Mesenchymal stem cell (in vitro differentiated cells and primary cell): ENCODE results near the gene STIM1.

Experiments used
- DNase-seq: peaks from one replicate; pipeline ENCODE4 v3.0.0-alpha.2; 2013
- H2AFZ ChIP-seq: one replicate; pipeline ENCODE4 v1.6.1; 2013; ENCODE audit warnings: low read depth, mild to moderate bottlenecking, control low read depth, inconsistent platforms, low read length, moderate library complexity
- H2AK5ac ChIP-seq: 2 replicates; pipeline ENCODE4 v1.6.1; 2013; ENCODE audit warnings: low read length, moderate library complexity, mild to moderate bottlenecking, inconsistent platforms; ENCODE audit not compliant: severe bottlenecking
- H2BK120ac ChIP-seq: one replicate; pipeline ENCODE4 v1.6.1; 2013; ENCODE audit warnings: low read depth, mild to moderate bottlenecking, inconsistent platforms, low read length, moderate library complexity
- H2BK12ac ChIP-seq, 2 experiments: one replicate each; pipeline ENCODE4 v1.6.1; 2013; ENCODE audit warnings: inconsistent platforms in 2 of 2, low read length in 2 of 2, mild to moderate bottlenecking in 2 of 2, moderate library complexity in 2 of 2, control low read depth in 1 of 2
- H2BK15ac ChIP-seq: one replicate; pipeline ENCODE4 v1.6.1; 2013; ENCODE audit warnings: mild to moderate bottlenecking, low read depth, inconsistent platforms; ENCODE audit not compliant: poor library complexity, severe bottlenecking
- H2BK5ac ChIP-seq: 2 replicates; pipeline ENCODE4 v1.6.1; 2013; ENCODE audit warnings: low read depth, mild to moderate bottlenecking, low read length, control low read depth, inconsistent platforms; ENCODE audit not compliant: poor library complexity, severe bottlenecking
- H3K14ac ChIP-seq, 2 experiments: one replicate each; pipeline ENCODE4 v1.6.1; 2013; ENCODE audit warnings: inconsistent platforms in 2 of 2, low read length in 2 of 2, control low read depth in 1 of 2, mild to moderate bottlenecking in 1 of 2, moderate library complexity in 1 of 2
- H3K18ac ChIP-seq, 2 experiments: one replicate each; pipeline ENCODE4 v1.6.1; 2013; ENCODE audit warnings: inconsistent platforms in 2 of 2, low read length in 2 of 2, control low read depth in 1 of 2, low read depth in 1 of 2, mild to moderate bottlenecking in 1 of 2
- H3K23ac ChIP-seq, 2 experiments: one replicate each; pipeline ENCODE4 v1.6.1; 2013; ENCODE audit warnings: inconsistent platforms in 2 of 2, low read length in 2 of 2, mild to moderate bottlenecking in 2 of 2, moderate library complexity in 2 of 2, control low read depth in 1 of 2
- H3K27ac ChIP-seq: 2 replicates; pipeline ENCODE4 v1.5.1; 2013; ENCODE audit warnings: mild to moderate bottlenecking, moderate library complexity, low read length, control low read depth, inconsistent platforms; ENCODE audit not compliant: poor library complexity, severe bottlenecking
- H3K27me3 ChIP-seq, 2 experiments: 2 replicates each; pipeline versions ENCODE4 v1.6.1 to v1.7.0; 2013; ENCODE audit warnings: low read length in 2 of 2, mild to moderate bottlenecking in 2 of 2, moderate library complexity in 2 of 2, control low read depth in 1 of 2, inconsistent platforms in 1 of 2; ENCODE audit not compliant: control insufficient read depth in 1 of 2, insufficient read depth in 1 of 2
- H3K36me3 ChIP-seq, 2 experiments: 2 replicates each; pipeline versions ENCODE4 v1.6.1 to v1.7.0; 2013; ENCODE audit warnings: low read length in 2 of 2, control low read depth in 1 of 2, inconsistent platforms in 1 of 2, low read depth in 1 of 2, mild to moderate bottlenecking in 1 of 2; ENCODE audit not compliant: insufficient read depth in 2 of 2, control insufficient read depth in 1 of 2
- H3K4ac ChIP-seq, 2 experiments: one replicate each; pipeline ENCODE4 v1.6.1; 2013; ENCODE audit warnings: inconsistent platforms in 2 of 2, low read length in 2 of 2, mild to moderate bottlenecking in 2 of 2, moderate library complexity in 2 of 2, control low read depth in 1 of 2, low read depth in 1 of 2
- H3K4me1 ChIP-seq: 2 replicates; pipeline ENCODE4 v1.6.1; 2013; ENCODE audit warnings: low read depth, low read length, control low read depth; ENCODE audit not compliant: control insufficient read depth, insufficient read depth
- H3K4me2 ChIP-seq: 2 replicates; pipeline ENCODE4 v1.6.1; 2013; ENCODE audit warnings: low read length, mild to moderate bottlenecking, inconsistent platforms; ENCODE audit not compliant: poor library complexity, severe bottlenecking
- H3K4me3 ChIP-seq, 2 experiments: 2 replicates each; pipeline versions ENCODE4 v1.5.1 to v1.7.0; 2013; ENCODE audit warnings: low read length in 2 of 2, mild to moderate bottlenecking in 2 of 2, control low read depth in 1 of 2, low read depth in 1 of 2; ENCODE audit not compliant: insufficient read depth in 1 of 2
- H3K79me1 ChIP-seq: replicated peaks from 2 replicates; pipeline ENCODE4 v1.6.1; 2013; ENCODE audit warnings: mild to moderate bottlenecking, control low read depth, low read length, inconsistent platforms; ENCODE audit not compliant: poor library complexity, severe bottlenecking
- H3K9ac ChIP-seq: 2 replicates; pipeline ENCODE4 v1.7.0; 2013; ENCODE audit warnings: mild to moderate bottlenecking, low read length, moderate library complexity
- H3K9me3 ChIP-seq: 2 replicates; pipeline ENCODE4 v1.7.0; 2013; ENCODE audit warnings: mild to moderate bottlenecking, low read length; ENCODE audit not compliant: control insufficient read depth
- H4K8ac ChIP-seq: one replicate; pipeline ENCODE4 v1.6.1; 2013; ENCODE audit warnings: inconsistent platforms, mild to moderate bottlenecking, low read length, moderate library complexity
- H4K91ac ChIP-seq: one replicate; pipeline ENCODE4 v1.6.1; 2013; ENCODE audit warnings: mild to moderate bottlenecking, low read length, inconsistent platforms
- WGBS: methylation state at CpG from one replicate; pipeline ENCODE4 v1.1.7; 2013; ENCODE audit warnings: mixed read lengths; 5-methylcytosine and 5-hydroxymethylcytosine counted together

Gene STIM1

GRCh38 chr11:3957437-3957836, 102.0 kb downstream of the STIM1 start:
- no peak overlapping the region for H3K27ac ChIP-seq
- no peak overlapping the region for H3K9ac ChIP-seq
- H3K18ac ChIP-seq: no peak overlapping the region
- no peak overlapping the region for H3K4me2 ChIP-seq
- no peak overlapping the region for H2BK5ac ChIP-seq
- no peak overlapping the region for H3K4me3 ChIP-seq
- H3K79me1 ChIP-seq: peaks cover 18% of the 10 kb centered on the region
- no peak overlapping the region for H4K8ac ChIP-seq
- no peaks in the 10 kb centered on the region for H3K27me3 ChIP-seq
- no peak overlapping the region for H3K23ac ChIP-seq
- H3K9me3 ChIP-seq: no peaks in the 10 kb centered on the region
- no peaks in the 10 kb centered on the region for H3K36me3 ChIP-seq
- H3K14ac ChIP-seq: no peak overlapping the region
- H4K91ac ChIP-seq: no peak overlapping the region
- no peak overlapping the region for H2AFZ ChIP-seq
- H2BK12ac ChIP-seq: no peak overlapping the region
- H2BK120ac ChIP-seq: no peak overlapping the region
- H3K4me1 ChIP-seq: peaks cover 10% of the 10 kb centered on the region
- no peak overlapping the region for H2BK15ac ChIP-seq
- peak overlapping the region; percentile 4 for H2AK5ac ChIP-seq
- no peak for DNase-seq
- 67% methylated on average over 3 of the region's 3 CpGs for WGBS
- no peak overlapping the region for H3K4ac ChIP-seq

- Histone ChIP-seq H4K91ac (no peak overlapping the region), H2BK12ac (no peak overlapping the region), H2BK120ac (no peak overlapping the region), H3K27me3 (no peaks in the 10 kb centered on the region), H3K18ac (no peak overlapping the region), H3K4me2 (peak overlapping the region; percentile 10), H3K36me3 (no peaks in the 10 kb centered on the region), H3K27ac (peak overlapping the region; percentile 87), H2AK5ac (peak overlapping the region; percentile 90), H3K23ac (no peak overlapping the region), H3K4me3 (no peak overlapping the region), H2AFZ (no peak overlapping the region), H3K79me1 (peaks cover 17% of the 10 kb centered on the region), H3K14ac (no peak overlapping the region), H3K9me3 (no peaks in the 10 kb centered on the region), H3K9ac (no peak overlapping the region), H2BK15ac (no peak overlapping the region), H3K4me1 (peaks cover 10% of the 10 kb centered on the region), H2BK5ac (no peak overlapping the region), H3K4ac (no peak overlapping the region), H4K8ac (no peak overlapping the region)
- 80% methylated on average over 2 of the region's 2 CpGs for WGBS
- no peak for DNase-seq
Observed at GRCh38 chr11:3958281-3958680, 102.8 kb downstream of the STIM1 start.

- 69% methylated on average over 2 of the region's 5 CpGs for WGBS
- H3K27ac ChIP-seq: peak overlapping the region; percentile 87
- no peak overlapping the region for H2BK120ac ChIP-seq
- H4K8ac ChIP-seq: no peak overlapping the region
- H3K4me3 ChIP-seq: peak overlapping the region in 1 of 2 experiments; percentile 36
- no peak overlapping the region for H3K18ac ChIP-seq
- peak; percentile 41 for DNase-seq
- H2BK12ac ChIP-seq: no peak overlapping the region
- peak overlapping the region; percentile 22 for H3K9ac ChIP-seq
- no peaks in the 10 kb centered on the region for H3K9me3 ChIP-seq
- no peaks in the 10 kb centered on the region for H3K27me3 ChIP-seq
- H3K36me3 ChIP-seq: no peaks in the 10 kb centered on the region
- H2AFZ ChIP-seq: no peak overlapping the region
- H3K4me1 ChIP-seq: peaks cover 10% of the 10 kb centered on the region
- H4K91ac ChIP-seq: no peak overlapping the region
- H3K79me1 ChIP-seq: peaks cover 12% of the 10 kb centered on the region
- peak overlapping the region; percentile 37 for H3K4me2 ChIP-seq
- peak overlapping the region; percentile 92 for H2AK5ac ChIP-seq
- no peak overlapping the region for H3K14ac ChIP-seq
- peak overlapping the region; percentile 87 for H2BK5ac ChIP-seq
- H2BK15ac ChIP-seq: no peak overlapping the region
- no peak overlapping the region for H3K23ac ChIP-seq
- H3K4ac ChIP-seq: no peak overlapping the region
Observed at GRCh38 chr11:3959015-3959902, 103.8 kb downstream of the STIM1 start.

GRCh38 chr11:3959903-3960265, 104.4 kb downstream of the STIM1 start:
- Histone ChIP-seq H3K79me1 (peaks cover 14% of the 10 kb centered on the region), H2BK5ac (no peak overlapping the region), H2BK12ac (no peak overlapping the region), H4K8ac (no peak overlapping the region), H3K4ac (no peak overlapping the region), H3K36me3 (no peaks in the 10 kb centered on the region), H3K27me3 (no peaks in the 10 kb centered on the region), H3K23ac (no peak overlapping the region), H3K4me2 (peak overlapping the region; percentile 37), H3K4me3 (peak overlapping the region in 1 of 2 experiments; percentile 36), H3K9me3 (no peaks in the 10 kb centered on the region), H2BK120ac (no peak overlapping the region), H3K9ac (peak overlapping the region; percentile 22), H2AK5ac (no peak overlapping the region), H2AFZ (no peak overlapping the region), H3K4me1 (peaks cover 12% of the 10 kb centered on the region), H2BK15ac (no peak overlapping the region), H3K18ac (no peak overlapping the region), H3K27ac (peak overlapping the region; percentile 87), H4K91ac (no peak overlapping the region), H3K14ac (no peak overlapping the region)
- no peak for DNase-seq
